Stimulated activated CD4-positive, alpha-beta T cell treated with anti-CD3 and anti-CD28 coated beads, Interleukin-1b, Interleukin-23, amount 100 ng/mL, for 4 hours (primary cell): Measurements from ENCODE around the gene CXorf51B.
"Not testable (repeated sequence)": the region's sequence is repeated elsewhere in the genome, so short reads cannot be mapped to it uniquely, and the experiment has no call there.

Experiments
- DNase-seq, 2 donors: peaks; one replicate each; pipeline ENCODE4 v3.0.0-alpha.2; 2020; ENCODE audit warnings: low read depth in 2 of 2

Gene CXorf51B

GRCh38 chrX:146809471-146809870, at the start of gene CXorf51B:
Gene CXorf51B, plus strand, starts transcription at chrX:146809771. Its CDS starts 21 bp downstream, at chrX:146809792.
- not testable (repeated sequence) for DNase-seq

GRCh38 chrX:146814644-146815043, 5.1 kb downstream of the CXorf51B start, which contains the start of gene CXorf51A:
Gene CXorf51A, minus strand, starts transcription at chrX:146814744. Its CDS starts 21 bp downstream, at chrX:146814723.
- not testable (repeated sequence) for DNase-seq

GRCh38 chrX:146831994-146832393, 22.4 kb downstream of the CXorf51B start:
- no peak for DNase-seq

DNA sequence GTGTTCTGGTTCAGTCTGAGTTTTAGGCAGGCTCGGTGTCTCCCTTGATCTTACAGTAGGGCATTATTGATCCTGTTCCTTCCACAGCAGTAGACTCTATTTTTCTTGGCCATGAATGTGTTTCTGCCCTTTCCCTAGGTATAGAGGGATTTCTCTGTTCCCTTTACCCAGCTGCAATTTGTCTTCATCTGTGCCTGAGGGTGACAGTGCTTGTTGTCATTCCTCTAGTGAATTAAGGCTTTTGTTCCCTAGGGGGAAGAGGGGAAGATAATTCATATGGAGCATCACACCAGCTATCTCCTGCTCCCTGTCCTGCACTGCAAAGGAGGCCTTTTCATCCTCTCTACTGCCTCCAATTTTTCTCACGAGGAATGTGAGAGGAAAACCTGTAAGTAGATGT, 44.7 kb downstream of the CXorf51B start:
- DNase-seq, result no peak
